ENCODE results near the gene SRRM3.
"Not testable (repeated sequence)": the region's sequence is repeated elsewhere in the genome, so short reads cannot be mapped to it uniquely, and the experiment has no call there.

SRRM3 gene

DNA sequence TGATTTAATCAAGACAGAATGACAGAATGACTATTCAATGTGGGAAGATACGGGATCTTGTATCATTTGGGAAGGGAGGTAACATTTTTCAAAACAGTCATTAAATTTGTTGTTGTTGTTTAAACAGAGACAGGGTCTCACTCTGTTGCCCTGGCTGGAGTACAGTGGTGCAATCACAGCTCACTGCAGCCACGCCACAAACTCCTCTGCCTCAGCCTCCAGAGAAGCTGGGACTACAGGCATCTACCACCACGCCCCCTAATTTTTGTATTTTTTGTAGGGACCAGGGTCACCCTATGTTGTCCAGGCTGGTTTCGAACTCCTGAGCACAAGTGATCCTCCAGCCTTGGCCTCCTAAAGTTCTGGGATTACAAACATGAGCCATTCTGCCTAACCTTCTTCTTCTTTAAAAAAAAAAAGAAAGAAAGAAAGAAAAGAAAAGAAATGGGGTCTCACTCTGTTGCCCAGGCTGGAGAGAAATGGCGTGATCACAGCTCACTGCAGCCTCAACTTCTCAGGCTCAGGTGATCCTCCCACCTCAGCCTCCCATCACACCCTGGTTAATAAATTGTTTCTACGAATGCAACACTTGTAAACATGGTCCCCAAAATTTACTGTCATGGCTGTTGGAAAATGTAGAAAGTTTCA, 132.7 kb downstream of the SRRM3 start:
- no peak overlapping the region for H2BK120ac ChIP-seq (ENCODE audit: low read depth, low read length)
- no peak overlapping the region for H3K4ac ChIP-seq (ENCODE audit: low read length)
- H3K36me3 ChIP-seq (replicated peaks in 1 of 2; ENCODE audit: control insufficient read depth in 2 of 2, insufficient read depth in 2 of 2, low read length in 2 of 2) = peaks cover 22 to 92% of the 10 kb centered on the region in 2 donors
- no peak overlapping the region for H2AFZ ChIP-seq (ENCODE audit: low read length)
- H3K23ac ChIP-seq (ENCODE audit: low read depth, low read length, poor library complexity) = no peak overlapping the region
- DNase-seq (ENCODE audit: low spot score) = no peak
- H2BK12ac ChIP-seq (ENCODE audit: low read length) = no peak overlapping the region
- no peak overlapping the region for H3K4me2 ChIP-seq (ENCODE audit: insufficient read depth, low read length, poor library complexity, severe bottlenecking)
- H4K8ac ChIP-seq (ENCODE audit: low read depth, low read length) = no peak overlapping the region
- no peak overlapping the region for H4K91ac ChIP-seq (ENCODE audit: low read depth, low read length, poor library complexity)
- peaks cover 13% of the 10 kb centered on the region for H3K79me1 ChIP-seq (ENCODE audit: low read depth, low read length)
- no CpG with 5 or more reads among the region's 6 CpGs for WGBS, 2 donors (ENCODE audit: extremely low coverage in 2 of 2, insufficient read length in 2 of 2, insufficient replicate concordance in 1 of 2)
- H3K27me3 ChIP-seq (ENCODE audit: control insufficient read depth in 3 of 3, insufficient read depth in 3 of 3, low read depth in 1 of 3, low read length in 3 of 3) = no peaks in the 10 kb centered on the region
- H3K4me3 ChIP-seq (ENCODE audit: low read length in 2 of 2) = no peak overlapping the region
- no peak overlapping the region for H2AK5ac ChIP-seq (ENCODE audit: low read depth, low read length)
- no peak overlapping the region for H2BK5ac ChIP-seq (ENCODE audit: low read length)
- no peak overlapping the region for H3K18ac ChIP-seq (ENCODE audit: low read length)
- H3K27ac ChIP-seq (replicated peaks; ENCODE audit: low read length) = no peak overlapping the region
- H3K9me3 ChIP-seq (replicated peaks in 1 of 2; ENCODE audit: control insufficient read depth in 2 of 2, insufficient read depth in 1 of 2, low read depth in 1 of 2, low read length in 2 of 2) = no peaks in the 10 kb centered on the region
- no peak overlapping the region for H3K9ac ChIP-seq (ENCODE audit: low read depth, low read length, poor library complexity)
- no peaks in the 10 kb centered on the region for H3K4me1 ChIP-seq (ENCODE audit: control insufficient read depth in 2 of 2, insufficient read depth in 1 of 2, low read depth in 1 of 2, low read length in 2 of 2)
- H2BK15ac ChIP-seq (ENCODE audit: low read length) = no peak overlapping the region
- no peak overlapping the region for H3K14ac ChIP-seq (ENCODE audit: low read length)

GRCh38 chr7:76335417-76335816, 133.7 kb downstream of the SRRM3 start:
- not testable (repeated sequence) for H3K4ac ChIP-seq (ENCODE audit: low read length); H3K27me3 ChIP-seq (ENCODE audit: control insufficient read depth in 3 of 3, insufficient read depth in 3 of 3, low read depth in 1 of 3, low read length in 3 of 3); H3K4me3 ChIP-seq (ENCODE audit: low read length in 2 of 2); H2BK120ac ChIP-seq (ENCODE audit: low read depth, low read length); H2BK12ac ChIP-seq (ENCODE audit: low read length); H3K4me2 ChIP-seq (ENCODE audit: insufficient read depth, low read length, poor library complexity, severe bottlenecking); H4K8ac ChIP-seq (ENCODE audit: low read depth, low read length); H2BK15ac ChIP-seq (ENCODE audit: low read length); H2AK5ac ChIP-seq (ENCODE audit: low read depth, low read length); H3K79me1 ChIP-seq (ENCODE audit: low read depth, low read length); H2BK5ac ChIP-seq (ENCODE audit: low read length); DNase-seq (ENCODE audit: low spot score); H3K4me1 ChIP-seq (ENCODE audit: control insufficient read depth in 2 of 2, insufficient read depth in 1 of 2, low read depth in 1 of 2, low read length in 2 of 2); H3K27ac ChIP-seq (replicated peaks; ENCODE audit: low read length); H3K23ac ChIP-seq (ENCODE audit: low read depth, low read length, poor library complexity); H3K18ac ChIP-seq (ENCODE audit: low read length); H3K9me3 ChIP-seq (replicated peaks in 1 of 2; ENCODE audit: control insufficient read depth in 2 of 2, insufficient read depth in 1 of 2, low read depth in 1 of 2, low read length in 2 of 2); H3K14ac ChIP-seq (ENCODE audit: low read length); H4K91ac ChIP-seq (ENCODE audit: low read depth, low read length, poor library complexity); H2AFZ ChIP-seq (ENCODE audit: low read length); H3K9ac ChIP-seq (ENCODE audit: low read depth, low read length, poor library complexity)
- peaks cover 13 to 92% of the 10 kb centered on the region in 2 donors for H3K36me3 ChIP-seq (replicated peaks in 1 of 2; ENCODE audit: control insufficient read depth in 2 of 2, insufficient read depth in 2 of 2, low read length in 2 of 2)
- no CpG with 5 or more reads among the region's 2 CpGs for WGBS, 2 donors (ENCODE audit: extremely low coverage in 2 of 2, insufficient read length in 2 of 2, insufficient replicate concordance in 1 of 2)

DNA sequence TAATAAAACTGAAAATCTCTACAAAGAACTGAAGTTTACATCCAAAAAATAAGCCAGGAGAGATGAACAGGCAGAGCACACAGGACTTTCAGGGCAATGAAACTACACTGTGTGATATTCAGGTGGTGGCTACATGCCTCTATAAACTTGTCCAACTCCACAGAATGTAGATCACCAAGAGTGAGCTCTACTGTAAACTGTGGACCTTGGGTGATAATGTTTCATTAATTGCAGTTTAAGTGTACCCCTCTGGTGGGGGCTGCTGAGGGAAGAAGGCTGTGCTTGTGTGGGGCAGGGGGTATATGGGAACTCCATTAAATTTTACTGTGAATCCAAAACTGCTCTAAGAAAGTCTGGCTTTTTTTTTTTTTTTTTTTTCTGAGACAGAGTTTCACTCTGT, 134.4 kb downstream of the SRRM3 start:
- Histone ChIP-seq H3K4me3 (ENCODE audit: low read length in 2 of 2) (no peak overlapping the region), H2AFZ (ENCODE audit: low read length) (no peak overlapping the region), H3K4me2 (ENCODE audit: insufficient read depth, low read length, poor library complexity, severe bottlenecking) (no peak overlapping the region), H4K91ac (ENCODE audit: low read depth, low read length, poor library complexity) (no peak overlapping the region), H2BK120ac (ENCODE audit: low read depth, low read length) (no peak overlapping the region), H3K36me3 (replicated peaks in 1 of 2; ENCODE audit: control insufficient read depth in 2 of 2, insufficient read depth in 2 of 2, low read length in 2 of 2) (peaks cover 12 to 92% of the 10 kb centered on the region in 2 donors), H3K14ac (ENCODE audit: low read length) (no peak overlapping the region), H2BK15ac (ENCODE audit: low read length) (no peak overlapping the region), H2BK5ac (ENCODE audit: low read length) (no peak overlapping the region), H2BK12ac (ENCODE audit: low read length) (no peak overlapping the region), H3K9me3 (replicated peaks in 1 of 2; ENCODE audit: control insufficient read depth in 2 of 2, insufficient read depth in 1 of 2, low read depth in 1 of 2, low read length in 2 of 2) (no peaks in the 10 kb centered on the region), H3K27ac (replicated peaks; ENCODE audit: low read length) (no peak overlapping the region), H3K4ac (ENCODE audit: low read length) (no peak overlapping the region), H3K23ac (ENCODE audit: low read depth, low read length, poor library complexity) (no peak overlapping the region), H3K79me1 (ENCODE audit: low read depth, low read length) (peaks cover 6% of the 10 kb centered on the region), H3K9ac (ENCODE audit: low read depth, low read length, poor library complexity) (no peak overlapping the region), H4K8ac (ENCODE audit: low read depth, low read length) (no peak overlapping the region), H2AK5ac (ENCODE audit: low read depth, low read length) (no peak overlapping the region), H3K18ac (ENCODE audit: low read length) (no peak overlapping the region), H3K27me3 (ENCODE audit: control insufficient read depth in 3 of 3, insufficient read depth in 3 of 3, low read depth in 1 of 3, low read length in 3 of 3) (no peaks in the 10 kb centered on the region), H3K4me1 (ENCODE audit: control insufficient read depth in 2 of 2, insufficient read depth in 1 of 2, low read depth in 1 of 2, low read length in 2 of 2) (no peaks in the 10 kb centered on the region)
- DNase-seq (ENCODE audit: low spot score) = no peak
